Pons (tissue), 1 donor: ENCODE results near the gene HDAC4.
A peak's percentile ranks its signal among the peaks of the same experiment; 100 is the strongest.

Experiments
- DNase-seq: peaks from one replicate; pipeline ENCODE4 v3.0.0-alpha.2; 2016; ENCODE audit warnings: low spot score

Gene HDAC4

GRCh38 chr2:239252801-239253200, 148.0 kb downstream of the HDAC4 start:
- peak; percentile 60 for DNase-seq

GRCh38 chr2:239252393-239252792, 148.4 kb downstream of the HDAC4 start:
- DNase-seq: no peak

GRCh38 chr2:239251971-239252370, 148.8 kb downstream of the HDAC4 start:
- DNase-seq: no peak

GRCh38 chr2:239250216-239251081, 150.4 kb downstream of the HDAC4 start:
- no peak for DNase-seq

- no peak for DNase-seq
Measured at GRCh38 chr2:239249776-239250175, 151.0 kb downstream of the HDAC4 start.

- DNase-seq: no peak
Measured at GRCh38 chr2:239249048-239249447, 151.8 kb downstream of the HDAC4 start.

GRCh38 chr2:239247401-239248245, 153.2 kb downstream of the HDAC4 start:
- DNase-seq: no peak

GRCh38 chr2:239246723-239247122, 154.1 kb downstream of the HDAC4 start:
- DNase-seq: no peak

GRCh38 chr2:239245872-239246721, 154.7 kb downstream of the HDAC4 start:
- DNase-seq: no peak

GRCh38 chr2:239245107-239245506, 155.7 kb downstream of the HDAC4 start:
- no peak for DNase-seq

GRCh38 chr2:239244625-239245024, 156.2 kb downstream of the HDAC4 start:
- DNase-seq: no peak

GRCh38 chr2:239241431-239241960, 159.3 kb downstream of the HDAC4 start:
- no peak for DNase-seq

- peak; percentile 89 for DNase-seq
Measured at GRCh38 chr2:239240414-239240881, 160.4 kb downstream of the HDAC4 start.

- peak; percentile 83 for DNase-seq
Measured at GRCh38 chr2:239239607-239240413, 161.0 kb downstream of the HDAC4 start.

- no peak for DNase-seq
Measured at GRCh38 chr2:239238839-239239606, 161.8 kb downstream of the HDAC4 start.

- DNase-seq: no peak
Measured at GRCh38 chr2:239238381-239238780, 162.4 kb downstream of the HDAC4 start.

- no peak for DNase-seq
Measured at GRCh38 chr2:239236808-239237205, 164.0 kb downstream of the HDAC4 start.

- no peak for DNase-seq
Measured at GRCh38 chr2:239236043-239236807, 164.6 kb downstream of the HDAC4 start.

GRCh38 chr2:239235311-239235710, 165.5 kb downstream of the HDAC4 start:
- no peak for DNase-seq
